K562 (cell line): ENCODE data around the gene TMEM107. TPM values are rescaled to one million over a fixed set of nuclear protein-coding genes. Genes with fewer than 3 reads are reported as not detected.

ENCODE experiments used
- FOXA1 ChIP-seq: fragments of 450-650 bp; IDR thresholded peaks from 2 replicates; pipeline ENCODE4 v1.6.1; 2016; ENCODE audit warnings: mild to moderate bottlenecking, borderline replicate concordance
- HDGF ChIP-seq: fragments of 450-650 bp; IDR thresholded peaks from 2 replicates; pipeline ENCODE4 v1.6.1; 2016
- ILF3 ChIP-seq: fragments of 450-650 bp; IDR thresholded peaks from 2 replicates; pipeline ENCODE4 v1.6.1; 2018; ENCODE audit warnings: antibody characterized with exemption, mild to moderate bottlenecking, moderate library complexity, borderline replicate concordance
- JUND ChIP-seq, 2 experiments: IDR thresholded peaks; 2 replicates in 1 of 2; 3 replicates in 1 of 2; pipeline ENCODE4 v1.6.1; 2011; ENCODE audit warnings: borderline replicate concordance in 2 of 2, low read depth in 2 of 2, low read length in 2 of 2, improper control_type of control experiment in 1 of 2, missing biosample characterization in 1 of 2, missing genetic modification characterization in 1 of 2, missing genetic modification reagents in 1 of 2
- KLF1 ChIP-seq: fragments of 450-650 bp; IDR thresholded peaks from 2 replicates; pipeline ENCODE4 v1.6.1; 2016; ENCODE audit warnings: missing genetic modification characterization, missing compliant biosample characterization
- L3MBTL2 ChIP-seq: fragments of 450-650 bp; IDR thresholded peaks from 2 replicates; pipeline ENCODE4 v1.6.1; 2016; ENCODE audit warnings: mild to moderate bottlenecking, moderate library complexity
- MYC ChIP-seq, 2 experiments: fragments of 250-450 bp in 1 of 2; sonication (Bioruptor Pico) in 1 of 2; IDR thresholded peaks; 2 replicates each; pipeline versions ENCODE4 v1.5.1 to v1.6.1; 2012 to 2021; ENCODE audit warnings: low read depth in 2 of 2, borderline replicate concordance in 1 of 2, improper control_type of control experiment in 1 of 2, low read length in 1 of 2, mild to moderate bottlenecking in 1 of 2, moderate library complexity in 1 of 2
- NCOA6 ChIP-seq: fragments of 450-650 bp; IDR thresholded peaks from 2 replicates; pipeline ENCODE4 v1.6.1; 2017; ENCODE audit warnings: mild to moderate bottlenecking
- NCOR1 ChIP-seq: fragments of 450-650 bp; IDR thresholded peaks from 2 replicates; pipeline ENCODE4 v1.6.1; 2016; ENCODE audit warnings: mild to moderate bottlenecking, moderate library complexity
- NR2F6 ChIP-seq: fragments of 450-650 bp; formaldehyde crosslinking; IDR thresholded peaks from 2 replicates; pipeline ENCODE4 v1.4.0; 2020; ENCODE audit warnings: mild to moderate bottlenecking
- NRF1 ChIP-seq, 2 experiments: fragments of 450-650 bp; IDR thresholded peaks in 1 of 2; conservative IDR thresholded peaks in 1 of 2; 2 replicates each; pipeline ENCODE4 v1.6.1; 2014; ENCODE audit warnings: mild to moderate bottlenecking in 2 of 2
- SNIP1 ChIP-seq: fragments of 450-650 bp; IDR thresholded peaks from 2 replicates; pipeline ENCODE4 v1.7.1; 2017; ENCODE audit warnings: low read depth, mild to moderate bottlenecking
- SOX6 ChIP-seq: fragments of 450-650 bp; IDR thresholded peaks from 2 replicates; pipeline ENCODE4 v1.6.1; 2014; ENCODE audit warnings: mild to moderate bottlenecking
- YY1 ChIP-seq, 3 experiments: IDR thresholded peaks; 2 replicates each; pipeline ENCODE4 v1.6.1; 2011; ENCODE audit warnings: low read length in 2 of 3, mild to moderate bottlenecking in 2 of 3, moderate library complexity in 2 of 3, borderline replicate concordance in 1 of 3, control low read depth in 1 of 3, low read depth in 1 of 3; ENCODE audit not compliant: insufficient read depth in 3 of 3, insufficient replicate concordance in 2 of 3, control insufficient read depth in 1 of 3, insufficient read length in 1 of 3; ENCODE audit errors: extremely low read depth in 1 of 3
- ZBTB26 ChIP-seq: fragments of 450-650 bp; formaldehyde crosslinking; IDR thresholded peaks from 2 replicates; pipeline ENCODE4 v1.4.0; 2022; ENCODE audit warnings: missing genetic modification characterization
- ZNF133 ChIP-seq: fragments of 250-450 bp; sonication (Bioruptor Pico); IDR thresholded peaks from 2 replicates; pipeline ENCODE4 v1.4.0; 2020; ENCODE audit warnings: mild to moderate bottlenecking
- ZNF384 ChIP-seq: IDR thresholded peaks from 2 replicates; pipeline ENCODE4 v1.6.1; 2012; ENCODE audit warnings: low read depth, low read length, improper control_type of control experiment
- ZNF561 ChIP-seq: fragments of 450-650 bp; formaldehyde crosslinking; conservative IDR thresholded peaks from 2 replicates; pipeline ENCODE4 v1.4.0; 2020; ENCODE audit warnings: mild to moderate bottlenecking, moderate library complexity
- polyA plus RNA-seq, 8 experiments: library from polyadenylated mRNA; depleted of rRNA in 4 of 8; stranded (reverse) in 5 of 8; unstranded in 3 of 8; fragments of >200 nt; fragmentation: Nextera tagmentation in 2 of 8; fragmentation: Illumina TruSeq in 1 of 8; extraction: Ambion mirVana in 2 of 8; extraction: Trizol in 1 of 8; gene quantifications; 2 replicates each; pipeline versions ENCODE4 v1.2.1 to v1.2.3, GENCODE V29; 2011 to 2014; ENCODE audit warnings: inconsistent platforms in 1 of 8, missing spikeins in 1 of 8
- total RNA-seq, 7 experiments: library from RNA; depleted of rRNA in 6 of 7; stranded (reverse); fragments of >200 nt in 6 of 7; fragmentation: Illumina TruSeq in 2 of 7; extraction: Trizol in 2 of 7; gene quantifications; 2 replicates each; pipeline versions ENCODE4 v1.2.1 to v1.2.3, GENCODE V29; 2011 to 2021; ENCODE audit warnings: low replicate concordance in 1 of 7
- TF ChIP-seq, protein P1 (sequence below): fragments of 250-450 bp; sonication (Bioruptor Pico); IDR thresholded peaks from 2 replicates; pipeline ENCODE4 v1.5.0; 2021
- TF ChIP-seq, protein P2 (sequence below): sonication (generic); formaldehyde crosslinking; IDR thresholded peaks from 2 replicates; pipeline ENCODE4 v1.8.0; 2023; ENCODE audit warnings: missing genetic modification reagents, mild to moderate bottlenecking, borderline replicate concordance

Gene TMEM107
- total and polyA plus RNA-seq, 9 of the 15 experiments (the other 6 are each of a cell fraction or from before 2014, with no cell fraction given), result 7.1 to 26.2 (median 16.9) TPM

DNA sequence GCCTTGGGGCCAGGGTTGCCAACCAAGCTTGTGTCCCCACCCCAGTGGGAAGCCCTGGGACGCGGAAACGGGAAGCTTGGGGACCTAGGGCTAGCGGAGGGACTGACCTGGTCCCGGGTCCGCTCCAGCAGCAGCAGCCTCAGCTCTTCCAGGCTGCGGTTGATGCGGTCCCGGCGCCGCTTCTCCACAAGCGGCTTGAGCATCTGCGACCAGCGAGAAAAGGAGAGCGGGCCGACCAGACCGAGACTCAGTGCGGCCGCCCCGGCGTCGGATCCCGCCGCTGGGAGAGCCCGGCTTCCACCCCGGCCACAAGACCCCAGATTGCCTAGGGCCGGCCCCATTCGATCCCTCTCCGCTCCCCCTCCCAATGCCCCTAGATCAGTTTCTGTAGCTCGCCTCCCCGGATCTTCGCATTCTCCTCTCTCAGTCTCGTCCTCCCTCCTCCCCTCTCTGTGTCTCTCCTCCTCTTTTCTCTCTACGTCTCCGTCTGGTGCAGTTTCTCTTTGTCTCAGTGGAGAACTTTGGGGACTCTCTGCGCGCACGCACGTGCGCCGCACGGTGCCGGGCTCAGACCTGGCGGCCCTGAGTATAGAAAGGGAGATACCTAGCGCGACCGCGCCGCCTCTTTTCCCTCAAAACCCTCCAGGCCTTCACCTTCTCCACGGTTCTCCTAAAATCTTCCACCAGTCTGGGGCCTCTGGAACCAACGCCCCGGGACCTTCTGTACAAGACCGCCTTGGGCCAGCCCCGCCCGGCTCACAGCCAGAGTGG, 53.1 kb downstream of the TMEM107 start (continued):
- no peak for TF ChIP-seq YY1 (IDR thresholded peaks at IDR 0.05; ENCODE audit: borderline replicate concordance in 1 of 3, control insufficient read depth in 1 of 3, extremely low read depth in 1 of 3, insufficient read depth in 3 of 3, insufficient read length in 1 of 3, insufficient replicate concordance in 2 of 3, low read depth in 1 of 3, low read length in 2 of 3)
- TF ChIP-seq, protein P1, sequence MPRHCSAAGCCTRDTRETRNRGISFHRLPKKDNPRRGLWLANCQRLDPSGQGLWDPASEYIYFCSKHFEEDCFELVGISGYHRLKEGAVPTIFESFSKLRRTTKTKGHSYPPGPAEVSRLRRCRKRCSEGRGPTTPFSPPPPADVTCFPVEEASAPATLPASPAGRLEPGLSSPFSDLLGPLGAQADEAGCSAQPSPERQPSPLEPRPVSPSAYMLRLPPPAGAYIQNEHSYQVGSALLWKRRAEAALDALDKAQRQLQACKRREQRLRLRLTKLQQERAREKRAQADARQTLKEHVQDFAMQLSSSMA (CRISPR knock-in tag), result no peak
- TF ChIP-seq ZNF384, result no peak
- TF ChIP-seq KLF1, result no peak
- no peak for TF ChIP-seq ILF3
- no peak for TF ChIP-seq NR2F6 (CRISPR knock-in tag)
- TF ChIP-seq NRF1 (conservative IDR thresholded peaks at IDR 0.05 in 1 of 2, IDR thresholded peaks at IDR 0.05 in 1 of 2), result peak; percentile 41 to 47; a peak in 3 of 4 replicates
- TF ChIP-seq HDGF, result no peak
- no peak for TF ChIP-seq NCOR1
- TF ChIP-seq ZNF133 (CRISPR knock-in tag), result no peak
- no peak for TF ChIP-seq FOXA1
- no peak for TF ChIP-seq SNIP1
- no peak for TF ChIP-seq SOX6
- no peak for TF ChIP-seq ZNF561 (CRISPR knock-in tag)
- no peak for TF ChIP-seq ZBTB26
- TF ChIP-seq, protein P2, sequence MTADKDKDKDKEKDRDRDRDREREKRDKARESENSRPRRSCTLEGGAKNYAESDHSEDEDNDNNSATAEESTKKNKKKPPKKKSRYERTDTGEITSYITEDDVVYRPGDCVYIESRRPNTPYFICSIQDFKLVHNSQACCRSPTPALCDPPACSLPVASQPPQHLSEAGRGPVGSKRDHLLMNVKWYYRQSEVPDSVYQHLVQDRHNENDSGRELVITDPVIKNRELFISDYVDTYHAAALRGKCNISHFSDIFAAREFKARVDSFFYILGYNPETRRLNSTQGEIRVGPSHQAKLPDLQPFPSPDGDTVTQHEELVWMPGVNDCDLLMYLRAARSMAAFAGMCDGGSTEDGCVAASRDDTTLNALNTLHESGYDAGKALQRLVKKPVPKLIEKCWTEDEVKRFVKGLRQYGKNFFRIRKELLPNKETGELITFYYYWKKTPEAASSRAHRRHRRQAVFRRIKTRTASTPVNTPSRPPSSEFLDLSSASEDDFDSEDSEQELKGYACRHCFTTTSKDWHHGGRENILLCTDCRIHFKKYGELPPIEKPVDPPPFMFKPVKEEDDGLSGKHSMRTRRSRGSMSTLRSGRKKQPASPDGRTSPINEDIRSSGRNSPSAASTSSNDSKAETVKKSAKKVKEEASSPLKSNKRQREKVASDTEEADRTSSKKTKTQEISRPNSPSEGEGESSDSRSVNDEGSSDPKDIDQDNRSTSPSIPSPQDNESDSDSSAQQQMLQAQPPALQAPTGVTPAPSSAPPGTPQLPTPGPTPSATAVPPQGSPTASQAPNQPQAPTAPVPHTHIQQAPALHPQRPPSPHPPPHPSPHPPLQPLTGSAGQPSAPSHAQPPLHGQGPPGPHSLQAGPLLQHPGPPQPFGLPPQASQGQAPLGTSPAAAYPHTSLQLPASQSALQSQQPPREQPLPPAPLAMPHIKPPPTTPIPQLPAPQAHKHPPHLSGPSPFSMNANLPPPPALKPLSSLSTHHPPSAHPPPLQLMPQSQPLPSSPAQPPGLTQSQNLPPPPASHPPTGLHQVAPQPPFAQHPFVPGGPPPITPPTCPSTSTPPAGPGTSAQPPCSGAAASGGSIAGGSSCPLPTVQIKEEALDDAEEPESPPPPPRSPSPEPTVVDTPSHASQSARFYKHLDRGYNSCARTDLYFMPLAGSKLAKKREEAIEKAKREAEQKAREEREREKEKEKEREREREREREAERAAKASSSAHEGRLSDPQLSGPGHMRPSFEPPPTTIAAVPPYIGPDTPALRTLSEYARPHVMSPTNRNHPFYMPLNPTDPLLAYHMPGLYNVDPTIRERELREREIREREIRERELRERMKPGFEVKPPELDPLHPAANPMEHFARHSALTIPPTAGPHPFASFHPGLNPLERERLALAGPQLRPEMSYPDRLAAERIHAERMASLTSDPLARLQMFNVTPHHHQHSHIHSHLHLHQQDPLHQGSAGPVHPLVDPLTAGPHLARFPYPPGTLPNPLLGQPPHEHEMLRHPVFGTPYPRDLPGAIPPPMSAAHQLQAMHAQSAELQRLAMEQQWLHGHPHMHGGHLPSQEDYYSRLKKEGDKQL (CRISPR knock-in tag), result no peak
- TF ChIP-seq NCOA6, result no peak
- peak; percentile 58 for TF ChIP-seq L3MBTL2
- peak; percentile 37; the same call in 1 of the 2 replicates for TF ChIP-seq MYC (IDR thresholded peaks at IDR 0.05; ENCODE audit: low read depth, low read length)
- TF ChIP-seq MYC (CRISPR knock-in tag; IDR thresholded peaks at IDR 0.05; ENCODE audit: borderline replicate concordance, low read depth), result no peak
- TF ChIP-seq JUND (IDR thresholded peaks at IDR 0.05; ENCODE audit: borderline replicate concordance, low read depth, low read length), result no peak
- no peak for TF ChIP-seq JUND (tag; IDR thresholded peaks at IDR 0.05; ENCODE audit: borderline replicate concordance, low read depth, low read length)
